Liver (tissue), 9 donors: ENCODE results near the gene USP44. TPM values are rescaled to one million over a fixed set of nuclear protein-coding genes. Genes with fewer than 3 reads are reported as not detected.
"Not testable (repeated sequence)": the region's sequence is repeated elsewhere in the genome, so short reads cannot be mapped to it uniquely, and the experiment has no call there.

Experiments used
- DNase-seq: peaks from one replicate; pipeline ENCODE4 v3.0.0-alpha.2; 2017; ENCODE audit warnings: low spot score
- H3K27ac ChIP-seq, 2 donors: one replicate each; pipeline ENCODE4 v1.7.0; 2013; ENCODE audit warnings: inconsistent platforms in 2 of 2, low read length in 2 of 2, control low read depth in 1 of 2, low read depth in 1 of 2, mild to moderate bottlenecking in 1 of 2
- H3K27me3 ChIP-seq, 4 donors: one replicate each; pipeline versions ENCODE4 v1.6.1 to v1.7.0; 2013; ENCODE audit warnings: low read length in 3 of 4, inconsistent platforms in 1 of 4, mild to moderate bottlenecking in 1 of 4, moderate library complexity in 1 of 4; ENCODE audit not compliant: control insufficient read depth in 4 of 4, insufficient read depth in 4 of 4
- H3K36me3 ChIP-seq, 4 donors: one replicate each; pipeline versions ENCODE4 v1.6.1 to v1.7.0; 2013; ENCODE audit warnings: low read length in 3 of 4, mild to moderate bottlenecking in 3 of 4, low read depth in 1 of 4, moderate library complexity in 1 of 4; ENCODE audit not compliant: control insufficient read depth in 4 of 4, insufficient read depth in 3 of 4
- H3K4me1 ChIP-seq, 4 donors: one replicate each; pipeline versions ENCODE4 v1.6.1 to v1.7.0; 2013; ENCODE audit warnings: low read length in 3 of 4, mild to moderate bottlenecking in 3 of 4, moderate library complexity in 1 of 4; ENCODE audit not compliant: control insufficient read depth in 4 of 4, insufficient read depth in 4 of 4
- H3K4me3 ChIP-seq, 3 donors: one replicate each; pipeline versions ENCODE4 v1.6.1 to v1.7.0; 2013; ENCODE audit warnings: low read length in 3 of 3, control low read depth in 1 of 3, low read depth in 1 of 3, mild to moderate bottlenecking in 1 of 3
- H3K9ac ChIP-seq, 2 donors: one replicate each; pipeline ENCODE4 v1.7.0; 2013; ENCODE audit warnings: low read length in 2 of 2, mild to moderate bottlenecking in 2 of 2, moderate library complexity in 2 of 2, control low read depth in 1 of 2, low read depth in 1 of 2
- H3K9me3 ChIP-seq, 4 donors: one replicate each; pipeline versions ENCODE4 v1.6.1 to v1.7.0; 2013; ENCODE audit warnings: low read length in 3 of 4; ENCODE audit not compliant: control insufficient read depth in 4 of 4
- CTCF ChIP-seq: fragments of 150-350 bp; IDR thresholded peaks from 2 replicates; pipeline ENCODE4 v1.5.1; 2017; ENCODE audit warnings: improper control_type of control experiment, low read depth, low read length; ENCODE audit not compliant: missing input control
- EGR1 ChIP-seq, 2 donors: IDR thresholded peaks; 2 replicates each; pipeline ENCODE4 v1.6.1; 2016 to 2018; ENCODE audit warnings: antibody characterized with exemption in 2 of 2, low read depth in 2 of 2
- FOXA1 ChIP-seq: IDR thresholded peaks from 2 replicates; pipeline ENCODE4 v1.6.1; 2016; ENCODE audit warnings: antibody characterized with exemption
- FOXA2 ChIP-seq: IDR thresholded peaks from 2 replicates; pipeline ENCODE4 v1.6.1; 2016; ENCODE audit warnings: antibody characterized with exemption
- GABPA ChIP-seq, 2 donors: IDR thresholded peaks in 1 of 2; conservative IDR thresholded peaks in 1 of 2; 2 replicates each; pipeline ENCODE4 v1.6.1; 2016; ENCODE audit warnings: antibody characterized with exemption in 2 of 2, mild to moderate bottlenecking in 1 of 2, moderate library complexity in 1 of 2
- HNF4G ChIP-seq: IDR thresholded peaks from 2 replicates; pipeline ENCODE4 v1.6.1; 2016; ENCODE audit warnings: antibody characterized with exemption
- JUND ChIP-seq, 2 donors: IDR thresholded peaks; 2 replicates each; pipeline ENCODE4 v1.6.1; 2016; ENCODE audit warnings: antibody characterized with exemption in 2 of 2
- MAX ChIP-seq: IDR thresholded peaks from 2 replicates; pipeline ENCODE4 v1.6.1; 2016; ENCODE audit warnings: antibody characterized with exemption
- NR2F2 ChIP-seq: IDR thresholded peaks from 2 replicates; pipeline ENCODE4 v1.6.1; 2016; ENCODE audit warnings: antibody characterized with exemption
- RAD21 ChIP-seq, 2 donors: IDR thresholded peaks; 2 replicates each; pipeline ENCODE4 v1.6.1; 2016; ENCODE audit warnings: antibody characterized with exemption in 2 of 2, mild to moderate bottlenecking in 2 of 2
- REST ChIP-seq: IDR thresholded peaks from 2 replicates; pipeline ENCODE4 v1.6.1; 2016; ENCODE audit warnings: antibody characterized with exemption, mild to moderate bottlenecking
- RXRA ChIP-seq, 2 donors: IDR thresholded peaks; 2 replicates each; pipeline ENCODE4 v1.6.1; 2017 to 2018; ENCODE audit warnings: antibody characterized with exemption in 2 of 2, mild to moderate bottlenecking in 1 of 2
- SP1 ChIP-seq: IDR thresholded peaks from 2 replicates; pipeline ENCODE4 v1.6.1; 2018; ENCODE audit warnings: antibody characterized with exemption, mild to moderate bottlenecking
- TAF1 ChIP-seq: conservative IDR thresholded peaks from 2 replicates; pipeline ENCODE4 v1.6.1; 2016; ENCODE audit warnings: antibody characterized with exemption, mild to moderate bottlenecking
- YY1 ChIP-seq: IDR thresholded peaks from 2 replicates; pipeline ENCODE4 v1.6.1; 2016; ENCODE audit warnings: antibody characterized with exemption, mild to moderate bottlenecking
- ZBTB33 ChIP-seq: IDR thresholded peaks from 2 replicates; pipeline ENCODE4 v1.6.1; 2016; ENCODE audit warnings: antibody characterized with exemption
- WGBS: extraction: QIAGEN DNeasy Blood & Tissue Kit; methylation state at CpG from one replicate; pipeline ENCODE4 v1.1.7; 2013; 5-methylcytosine and 5-hydroxymethylcytosine counted together
- polyA plus RNA-seq, 2 donors: library from polyadenylated mRNA; stranded (reverse) in 1 of 2; unstranded in 1 of 2; fragments of 200-250 nt in 1 of 2; fragments of >200 nt in 1 of 2; fragmentation: Nextera tagmentation in 1 of 2; extraction: Ambion mirVana in 1 of 2; gene quantifications; one replicate each; pipeline versions ENCODE4 v1.2.1 to v1.2.3, GENCODE V29; 2013 to 2015
- total RNA-seq, 2 donors: library from RNA; depleted of rRNA; stranded (reverse); fragments of >200 nt; gene quantifications; one replicate each; pipeline ENCODE4 v1.2.3, GENCODE V29; 2014
- donor health status: healthy.
- donor health status: healthy.
- donor health status: healthy.
- donor health status: healthy.
- donor health status: healthy.

USP44 gene
- total and polyA plus RNA-seq, 4 donors, result 0.03 to 0.33 (median 0.14) TPM; not detected in 1

- no peak overlapping the region for H3K9ac ChIP-seq
- H3K27me3 ChIP-seq, result no peaks in the 10 kb centered on the region
- no peaks in the 10 kb centered on the region for H3K4me1 ChIP-seq
- no peak overlapping the region for H3K27ac ChIP-seq
- H3K4me3 ChIP-seq, result no peak overlapping the region
- H3K9me3 ChIP-seq, result no peaks in the 10 kb centered on the region
- TF ChIP-seq EGR1 (IDR thresholded peaks at IDR 0.05; ENCODE audit: low read depth in 2 of 2) (no peak), FOXA2 (no peak), TAF1 (no peak), GABPA (IDR thresholded peaks at IDR 0.05 in 1 of 2, conservative IDR thresholded peaks at IDR 0.05 in 1 of 2) (no peak), ZBTB33 (no peak), YY1 (no peak), RAD21 (IDR thresholded peaks at IDR 0.05) (no peak), HNF4G (no peak), RXRA (IDR thresholded peaks at IDR 0.05) (no peak)
- WGBS, result 89% methylated on average over 2 of the region's 2 CpGs
- no peaks in the 10 kb centered on the region for H3K36me3 ChIP-seq
- DNase-seq, result no peak
Observed at GRCh38 chr12:95571369-95571768, 20.1 kb upstream of the USP44 start.

GRCh38 chr12:95568045-95568444 is 16.8 kb upstream of the USP44 start:
- WGBS, result 96% methylated on average over 10 of the region's 10 CpGs

GRCh38 chr12:95557625-95558024 is 6.3 kb upstream of the USP44 start:
- no peaks in the 10 kb centered on the region for H3K9me3 ChIP-seq
- no peak overlapping the region for H3K9ac ChIP-seq
- no peaks in the 10 kb centered on the region for H3K4me1 ChIP-seq
- TF ChIP-seq YY1 (no peak), RXRA (IDR thresholded peaks at IDR 0.05) (no peak), EGR1 (IDR thresholded peaks at IDR 0.05; ENCODE audit: low read depth in 2 of 2) (no peak), MAX (no peak), JUND (IDR thresholded peaks at IDR 0.05) (no peak), ZBTB33 (no peak), REST (no peak), FOXA1 (no peak), NR2F2 (no peak), SP1 (no peak), CTCF (no peak), FOXA2 (no peak), RAD21 (IDR thresholded peaks at IDR 0.05) (no peak), TAF1 (no peak), HNF4G (no peak), GABPA (IDR thresholded peaks at IDR 0.05 in 1 of 2, conservative IDR thresholded peaks at IDR 0.05 in 1 of 2) (no peak)
- H3K27me3 ChIP-seq, result no peaks in the 10 kb centered on the region
- no peaks in the 10 kb centered on the region for H3K36me3 ChIP-seq
- no peak overlapping the region for H3K27ac ChIP-seq
- no peak for DNase-seq
- no peak overlapping the region for H3K4me3 ChIP-seq
- WGBS, result 89% methylated on average over 1 of the region's 1 CpG

More at GRCh38 chr12:95568045-95568444, 16.8 kb upstream of the USP44 start:
- H3K9ac ChIP-seq, H3K4me3 ChIP-seq, H3K27me3 ChIP-seq, DNase-seq, H3K4me1 ChIP-seq, H3K27ac ChIP-seq, H3K36me3 ChIP-seq, H3K9me3 ChIP-seq: not testable (repeated sequence)
